HEK293 (cell line): ENCODE data around the gene SP3.

Source experiments
- CTCF ChIA-PET: fragments of 350-600 bp; formaldehyde crosslinking; extraction: SDS; loops from one replicate; lab custom pipeline; 2021; ENCODE audit warnings: antibody characterized with exemption; lab: Yijun Ruan, JAX
- POLR2A ChIA-PET: fragments of 300-600 bp; formaldehyde crosslinking; extraction: SDS; loops from one replicate; lab custom pipeline; 2020; ENCODE audit warnings: antibody characterized with exemption, inconsistent platforms; lab: Yijun Ruan, JAX
- H3K27ac ChIP-seq: fragments of 200-500 bp; sonication (Bioruptor generic); 2 replicates; pipeline ENCODE4 v1.5.1; 2014; ENCODE audit warnings: low read depth, low read length, control low read depth, inconsistent platforms; ENCODE audit errors: extremely low read depth
- H3K36me3 ChIP-seq, 2 experiments: fragments of 200-500 bp in 1 of 2; sonication (Bioruptor generic) in 1 of 2; 1 replicate in 1 of 2; 2 replicates in 1 of 2; pipeline ENCODE4 v1.5.1; 2014 to 2017; ENCODE audit warnings: inconsistent platforms in 2 of 2, low read length in 2 of 2; ENCODE audit not compliant: control insufficient read depth in 2 of 2, insufficient read depth in 1 of 2
- H3K4me1 ChIP-seq: fragments of 200-500 bp; sonication (Bioruptor generic); 2 replicates; pipeline ENCODE4 v1.5.1; 2014; ENCODE audit warnings: mild to moderate bottlenecking, low read length, inconsistent platforms; ENCODE audit not compliant: control insufficient read depth, insufficient read depth
- H3K4me3 ChIP-seq: 2 replicates; pipeline ENCODE4 v1.5.1; 2011; ENCODE audit warnings: low read depth, mild to moderate bottlenecking, control low read depth, low read length, moderate library complexity
- H3K9me3 ChIP-seq: fragments of 200-500 bp; sonication (Bioruptor generic); 2 replicates; pipeline ENCODE4 v1.5.1; 2014; ENCODE audit warnings: low read depth, low read length, inconsistent platforms; ENCODE audit not compliant: control insufficient read depth, insufficient read depth
- REPIN1 ChIP-seq: fragments of 450-650 bp; formaldehyde crosslinking; IDR thresholded peaks from 2 replicates; pipeline ENCODE4 v1.5.1; 2017; ENCODE audit warnings: missing biosample characterization, missing genetic modification characterization, low read depth
- SP3 ChIP-seq: fragments of 450-650 bp; formaldehyde crosslinking; IDR thresholded peaks from 2 replicates; pipeline ENCODE4 v1.5.1; 2016; ENCODE audit warnings: missing biosample characterization, missing genetic modification characterization
- WT1 ChIP-seq: fragments of 450-650 bp; formaldehyde crosslinking; IDR thresholded peaks from 2 replicates; pipeline ENCODE4 v1.5.1; 2016; ENCODE audit warnings: missing biosample characterization, missing genetic modification characterization
- YY1 ChIP-seq: fragments of 450-650 bp; formaldehyde crosslinking; IDR thresholded peaks from 2 replicates; pipeline ENCODE4 v1.5.1; 2018; ENCODE audit warnings: missing biosample characterization, missing genetic modification characterization
- ZBTB7A ChIP-seq: fragments of 450-650 bp; formaldehyde crosslinking; IDR thresholded peaks from 2 replicates; pipeline ENCODE4 v1.5.1; 2016; ENCODE audit warnings: low read depth, missing biosample characterization, missing genetic modification characterization
- ZNF157 ChIP-seq: fragments of 450-650 bp; formaldehyde crosslinking; IDR thresholded peaks from 2 replicates; pipeline ENCODE4 v1.5.1; 2016; ENCODE audit warnings: missing biosample characterization, missing genetic modification characterization
- ZNF175 ChIP-seq: fragments of 450-650 bp; formaldehyde crosslinking; IDR thresholded peaks from 2 replicates; pipeline ENCODE4 v1.5.1; 2016; ENCODE audit warnings: missing biosample characterization, missing genetic modification characterization
- ZNF223 ChIP-seq: fragments of 450-650 bp; formaldehyde crosslinking; IDR thresholded peaks from 2 replicates; pipeline ENCODE4 v1.5.1; 2016; ENCODE audit warnings: missing biosample characterization, missing genetic modification characterization
- ZNF248 ChIP-seq: fragments of 450-650 bp; formaldehyde crosslinking; IDR thresholded peaks from 2 replicates; pipeline ENCODE4 v1.5.1; 2017; ENCODE audit warnings: missing biosample characterization, missing genetic modification characterization
- ZNF341 ChIP-seq: fragments of 450-650 bp; formaldehyde crosslinking; IDR thresholded peaks from 2 replicates; pipeline ENCODE4; 2016; ENCODE audit warnings: low read depth, missing biosample characterization, missing genetic modification characterization
- TF ChIP-seq, protein P1 (sequence below): fragments of 450-650 bp; formaldehyde crosslinking; IDR thresholded peaks from 2 replicates; pipeline ENCODE4 v1.5.1; 2016; ENCODE audit warnings: missing biosample characterization, missing genetic modification characterization
- TF ChIP-seq, protein P2 (sequence below): fragments of 450-650 bp; formaldehyde crosslinking; IDR thresholded peaks from 2 replicates; pipeline ENCODE4 v1.5.1; 2016; ENCODE audit warnings: missing biosample characterization, missing genetic modification characterization
- TF ChIP-seq, protein P3 (sequence below): fragments of 450-650 bp; formaldehyde crosslinking; IDR thresholded peaks from 2 replicates; pipeline ENCODE4 v1.5.1; 2016; ENCODE audit warnings: missing biosample characterization, missing genetic modification characterization, low read depth
- TF ChIP-seq, protein P4 (sequence below): fragments of 450-650 bp; formaldehyde crosslinking; IDR thresholded peaks from 2 replicates; pipeline ENCODE4 v1.5.1; 2017; ENCODE audit warnings: missing biosample characterization, missing genetic modification characterization
- TF ChIP-seq, protein P5 (sequence below): fragments of 450-650 bp; formaldehyde crosslinking; IDR thresholded peaks from 2 replicates; pipeline ENCODE4 v1.5.1; 2017; ENCODE audit warnings: missing biosample characterization, missing genetic modification characterization
- TF ChIP-seq, protein P6 (sequence below): fragments of 450-650 bp; formaldehyde crosslinking; IDR thresholded peaks from 2 replicates; pipeline ENCODE4 v1.5.1; 2016; ENCODE audit warnings: missing biosample characterization, missing genetic modification characterization

SP3 gene

DNA sequence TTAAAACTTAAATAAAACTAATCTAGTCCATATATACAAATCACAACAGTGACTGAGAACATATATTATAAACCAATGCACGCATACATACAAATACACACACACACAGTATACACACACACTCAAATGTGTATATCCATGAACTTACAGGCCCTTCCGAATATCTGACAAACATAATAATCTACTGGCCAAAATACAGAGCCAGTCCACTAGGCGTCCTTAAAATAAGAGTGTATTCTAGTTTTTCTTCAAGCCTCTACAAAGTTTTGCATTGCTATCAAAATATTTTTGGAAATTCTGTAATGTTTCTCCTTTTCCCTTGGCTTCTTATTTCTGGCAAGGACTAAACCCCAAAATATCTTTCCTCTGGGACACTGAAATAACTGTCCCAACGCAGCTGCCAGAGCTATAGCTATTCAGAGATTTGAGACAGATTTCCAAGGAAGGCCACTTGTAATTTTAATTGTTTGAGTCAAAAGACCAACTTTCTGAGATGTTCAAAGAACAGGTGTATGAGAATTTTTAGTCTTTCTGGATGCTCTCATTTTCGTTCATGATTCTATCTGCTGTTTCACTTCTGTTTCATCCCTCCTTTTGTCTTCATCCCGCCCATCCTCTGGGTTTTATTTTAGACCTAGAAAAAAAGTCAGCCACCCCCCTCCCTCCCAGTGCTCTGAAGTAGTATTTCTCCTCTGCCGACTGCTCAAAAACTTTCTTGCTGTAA, 24.1 kb upstream of the SP3 start (continued):
- TF ChIP-seq, protein P1, sequence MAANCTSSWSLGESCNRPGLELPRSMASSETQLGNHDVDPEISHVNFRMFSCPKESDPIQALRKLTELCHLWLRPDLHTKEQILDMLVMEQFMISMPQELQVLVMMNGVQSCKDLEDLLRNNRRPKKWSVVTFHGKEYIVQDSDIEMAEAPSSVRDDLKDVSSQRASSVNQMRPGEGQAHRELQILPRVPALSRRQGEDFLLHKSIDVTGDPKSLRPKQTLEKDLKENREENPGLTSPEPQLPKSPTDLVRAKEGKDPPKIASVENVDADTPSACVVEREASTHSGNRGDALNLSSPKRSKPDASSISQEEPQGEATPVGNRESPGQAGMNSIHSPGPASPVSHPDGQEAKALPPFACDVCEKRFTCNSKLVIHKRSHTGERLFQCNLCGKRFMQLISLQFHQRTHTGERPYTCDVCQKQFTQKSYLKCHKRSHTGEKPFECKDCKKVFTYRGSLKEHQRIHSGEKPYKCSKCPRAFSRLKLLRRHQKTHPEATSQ (tag by site-specific recombination) = no peak
- TF ChIP-seq, all 188 proteins: peak for 0

DNA sequence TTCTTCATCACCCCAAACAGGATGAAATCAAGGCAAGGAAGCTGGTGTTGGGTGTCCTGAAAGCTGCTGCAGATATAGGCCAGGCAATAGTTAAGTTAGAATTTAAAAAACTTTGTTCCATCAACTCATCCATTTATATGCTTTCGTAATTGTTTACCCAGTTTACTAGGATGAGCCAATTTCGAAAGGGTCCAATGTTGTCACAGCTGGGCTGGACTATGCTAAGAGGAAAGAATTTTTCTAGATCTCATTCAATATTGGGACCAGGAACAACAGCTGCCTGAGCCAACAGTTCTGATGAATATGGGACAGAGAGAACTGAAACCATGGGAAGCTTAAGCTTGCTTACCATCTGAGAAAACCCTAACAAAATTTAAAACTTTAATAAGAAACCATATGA, 21.6 kb upstream of the SP3 start:
- H3K9me3 ChIP-seq = no peaks in the 10 kb centered on the region
- ChIA-PET CTCF (no interaction called here), POLR2A (no interaction called here)
- H3K4me1 ChIP-seq = no peaks in the 10 kb centered on the region
- TF ChIP-seq ZNF175 (tag by site-specific recombination) = no peak
- no peak for TF ChIP-seq ZNF341
- TF ChIP-seq, protein P2, sequence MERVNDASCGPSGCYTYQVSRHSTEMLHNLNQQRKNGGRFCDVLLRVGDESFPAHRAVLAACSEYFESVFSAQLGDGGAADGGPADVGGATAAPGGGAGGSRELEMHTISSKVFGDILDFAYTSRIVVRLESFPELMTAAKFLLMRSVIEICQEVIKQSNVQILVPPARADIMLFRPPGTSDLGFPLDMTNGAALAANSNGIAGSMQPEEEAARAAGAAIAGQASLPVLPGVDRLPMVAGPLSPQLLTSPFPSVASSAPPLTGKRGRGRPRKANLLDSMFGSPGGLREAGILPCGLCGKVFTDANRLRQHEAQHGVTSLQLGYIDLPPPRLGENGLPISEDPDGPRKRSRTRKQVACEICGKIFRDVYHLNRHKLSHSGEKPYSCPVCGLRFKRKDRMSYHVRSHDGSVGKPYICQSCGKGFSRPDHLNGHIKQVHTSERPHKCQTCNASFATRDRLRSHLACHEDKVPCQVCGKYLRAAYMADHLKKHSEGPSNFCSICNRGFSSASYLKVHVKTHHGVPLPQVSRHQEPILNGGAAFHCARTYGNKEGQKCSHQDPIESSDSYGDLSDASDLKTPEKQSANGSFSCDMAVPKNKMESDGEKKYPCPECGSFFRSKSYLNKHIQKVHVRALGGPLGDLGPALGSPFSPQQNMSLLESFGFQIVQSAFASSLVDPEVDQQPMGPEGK = no peak
- TF ChIP-seq, protein P3, sequence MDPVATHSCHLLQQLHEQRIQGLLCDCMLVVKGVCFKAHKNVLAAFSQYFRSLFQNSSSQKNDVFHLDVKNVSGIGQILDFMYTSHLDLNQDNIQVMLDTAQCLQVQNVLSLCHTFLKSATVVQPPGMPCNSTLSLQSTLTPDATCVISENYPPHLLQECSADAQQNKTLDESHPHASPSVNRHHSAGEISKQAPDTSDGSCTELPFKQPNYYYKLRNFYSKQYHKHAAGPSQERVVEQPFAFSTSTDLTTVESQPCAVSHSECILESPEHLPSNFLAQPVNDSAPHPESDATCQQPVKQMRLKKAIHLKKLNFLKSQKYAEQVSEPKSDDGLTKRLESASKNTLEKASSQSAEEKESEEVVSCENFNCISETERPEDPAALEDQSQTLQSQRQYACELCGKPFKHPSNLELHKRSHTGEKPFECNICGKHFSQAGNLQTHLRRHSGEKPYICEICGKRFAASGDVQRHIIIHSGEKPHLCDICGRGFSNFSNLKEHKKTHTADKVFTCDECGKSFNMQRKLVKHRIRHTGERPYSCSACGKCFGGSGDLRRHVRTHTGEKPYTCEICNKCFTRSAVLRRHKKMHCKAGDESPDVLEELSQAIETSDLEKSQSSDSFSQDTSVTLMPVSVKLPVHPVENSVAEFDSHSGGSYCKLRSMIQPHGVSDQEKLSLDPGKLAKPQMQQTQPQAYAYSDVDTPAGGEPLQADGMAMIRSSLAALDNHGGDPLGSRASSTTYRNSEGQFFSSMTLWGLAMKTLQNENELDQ (tag by site-specific recombination) = no peak
- TF ChIP-seq REPIN1 = no peak
- TF ChIP-seq ZNF223 (tag by site-specific recombination) = no peak
- TF ChIP-seq ZNF157 (tag by site-specific recombination) = no peak
- TF ChIP-seq, protein P4, sequence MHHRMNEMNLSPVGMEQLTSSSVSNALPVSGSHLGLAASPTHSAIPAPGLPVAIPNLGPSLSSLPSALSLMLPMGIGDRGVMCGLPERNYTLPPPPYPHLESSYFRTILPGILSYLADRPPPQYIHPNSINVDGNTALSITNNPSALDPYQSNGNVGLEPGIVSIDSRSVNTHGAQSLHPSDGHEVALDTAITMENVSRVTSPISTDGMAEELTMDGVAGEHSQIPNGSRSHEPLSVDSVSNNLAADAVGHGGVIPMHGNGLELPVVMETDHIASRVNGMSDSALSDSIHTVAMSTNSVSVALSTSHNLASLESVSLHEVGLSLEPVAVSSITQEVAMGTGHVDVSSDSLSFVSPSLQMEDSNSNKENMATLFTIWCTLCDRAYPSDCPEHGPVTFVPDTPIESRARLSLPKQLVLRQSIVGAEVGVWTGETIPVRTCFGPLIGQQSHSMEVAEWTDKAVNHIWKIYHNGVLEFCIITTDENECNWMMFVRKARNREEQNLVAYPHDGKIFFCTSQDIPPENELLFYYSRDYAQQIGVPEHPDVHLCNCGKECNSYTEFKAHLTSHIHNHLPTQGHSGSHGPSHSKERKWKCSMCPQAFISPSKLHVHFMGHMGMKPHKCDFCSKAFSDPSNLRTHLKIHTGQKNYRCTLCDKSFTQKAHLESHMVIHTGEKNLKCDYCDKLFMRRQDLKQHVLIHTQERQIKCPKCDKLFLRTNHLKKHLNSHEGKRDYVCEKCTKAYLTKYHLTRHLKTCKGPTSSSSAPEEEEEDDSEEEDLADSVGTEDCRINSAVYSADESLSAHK (tag by site-specific recombination) = no peak
- TF ChIP-seq WT1 (tag by site-specific recombination) = no peak
- TF ChIP-seq, protein P5, sequence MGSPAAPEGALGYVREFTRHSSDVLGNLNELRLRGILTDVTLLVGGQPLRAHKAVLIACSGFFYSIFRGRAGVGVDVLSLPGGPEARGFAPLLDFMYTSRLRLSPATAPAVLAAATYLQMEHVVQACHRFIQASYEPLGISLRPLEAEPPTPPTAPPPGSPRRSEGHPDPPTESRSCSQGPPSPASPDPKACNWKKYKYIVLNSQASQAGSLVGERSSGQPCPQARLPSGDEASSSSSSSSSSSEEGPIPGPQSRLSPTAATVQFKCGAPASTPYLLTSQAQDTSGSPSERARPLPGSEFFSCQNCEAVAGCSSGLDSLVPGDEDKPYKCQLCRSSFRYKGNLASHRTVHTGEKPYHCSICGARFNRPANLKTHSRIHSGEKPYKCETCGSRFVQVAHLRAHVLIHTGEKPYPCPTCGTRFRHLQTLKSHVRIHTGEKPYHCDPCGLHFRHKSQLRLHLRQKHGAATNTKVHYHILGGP (tag by site-specific recombination) = no peak
- TF ChIP-seq SP3 (tag by site-specific recombination) = no peak
- TF ChIP-seq ZBTB7A (tag by site-specific recombination) = no peak
- no peak for TF ChIP-seq ZNF248 (tag by site-specific recombination)
- TF ChIP-seq, protein P6, sequence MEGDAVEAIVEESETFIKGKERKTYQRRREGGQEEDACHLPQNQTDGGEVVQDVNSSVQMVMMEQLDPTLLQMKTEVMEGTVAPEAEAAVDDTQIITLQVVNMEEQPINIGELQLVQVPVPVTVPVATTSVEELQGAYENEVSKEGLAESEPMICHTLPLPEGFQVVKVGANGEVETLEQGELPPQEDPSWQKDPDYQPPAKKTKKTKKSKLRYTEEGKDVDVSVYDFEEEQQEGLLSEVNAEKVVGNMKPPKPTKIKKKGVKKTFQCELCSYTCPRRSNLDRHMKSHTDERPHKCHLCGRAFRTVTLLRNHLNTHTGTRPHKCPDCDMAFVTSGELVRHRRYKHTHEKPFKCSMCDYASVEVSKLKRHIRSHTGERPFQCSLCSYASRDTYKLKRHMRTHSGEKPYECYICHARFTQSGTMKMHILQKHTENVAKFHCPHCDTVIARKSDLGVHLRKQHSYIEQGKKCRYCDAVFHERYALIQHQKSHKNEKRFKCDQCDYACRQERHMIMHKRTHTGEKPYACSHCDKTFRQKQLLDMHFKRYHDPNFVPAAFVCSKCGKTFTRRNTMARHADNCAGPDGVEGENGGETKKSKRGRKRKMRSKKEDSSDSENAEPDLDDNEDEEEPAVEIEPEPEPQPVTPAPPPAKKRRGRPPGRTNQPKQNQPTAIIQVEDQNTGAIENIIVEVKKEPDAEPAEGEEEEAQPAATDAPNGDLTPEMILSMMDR (tag by site-specific recombination) = no peak
- no peak for TF ChIP-seq YY1
- no peaks in the 10 kb centered on the region for H3K36me3 ChIP-seq
- H3K4me3 ChIP-seq = no peak overlapping the region
- no peak overlapping the region for H3K27ac ChIP-seq
